WTC11 (cell line): ENCODE results near the gene KNOP1. TPM values are rescaled to one million over a fixed set of nuclear protein-coding genes. Genes with fewer than 3 reads are reported as not detected.

Experiments
- ATAC-seq: fragments of 200-7000 bp; cut with Tn5 transposase; 2 replicates; pipeline ENCODE4 v1.10.0; 2021; ENCODE audit warnings: mild to moderate bottlenecking, moderate library complexity
- CTCF ChIA-PET: fragments of 300-600 bp; sonication (Branson Sonifier 250); formaldehyde crosslinking; loops from one replicate; lab custom pipeline; 2021; ENCODE audit warnings: antibody characterized with exemption; lab: Charles Lee
- POLR2A ChIA-PET: fragments of 350-600 bp; sonication (Branson Sonifier 250); formaldehyde crosslinking; loops from one replicate; lab custom pipeline; 2021; ENCODE audit warnings: antibody characterized with exemption; lab: Charles Lee
- DNase-seq: peaks from one replicate; pipeline ENCODE4 v3.0.0; 2021; ENCODE audit warnings: low spot score
- H3K27ac Mint-ChIP-seq: 2 replicates; pipeline ENCODE4 v1.8.0; 2021; ENCODE audit warnings: mixed read lengths
- H3K27me3 Mint-ChIP-seq: 2 replicates; pipeline ENCODE4 v1.8.0; 2021; ENCODE audit warnings: low read depth, mild to moderate bottlenecking, moderate library complexity, mixed read lengths
- H3K36me3 Mint-ChIP-seq: 2 replicates; pipeline ENCODE4 v1.8.0; 2021; ENCODE audit warnings: mixed read lengths
- H3K4me1 Mint-ChIP-seq: 2 replicates; pipeline ENCODE4 v1.8.0; 2022; ENCODE audit warnings: mixed read lengths
- H3K4me3 Mint-ChIP-seq: 2 replicates; pipeline ENCODE4 v1.8.0; 2021; ENCODE audit warnings: mild to moderate bottlenecking, moderate library complexity, mixed read lengths
- H3K9me3 Mint-ChIP-seq: 2 replicates; pipeline ENCODE4 v1.8.0; 2021; ENCODE audit warnings: mixed read lengths
- ATF1 ChIP-seq: sonication (generic); formaldehyde crosslinking; IDR thresholded peaks from 2 replicates; pipeline ENCODE4 v1.8.1; 2023; ENCODE audit warnings: mild to moderate bottlenecking, moderate library complexity, missing genetic modification reagents
- CREM ChIP-seq: sonication (generic); formaldehyde crosslinking; IDR thresholded peaks from 2 replicates; pipeline ENCODE4 v1.8.1; 2022; ENCODE audit warnings: mild to moderate bottlenecking, missing genetic modification reagents, moderate library complexity
- ETV6 ChIP-seq: sonication (generic); formaldehyde crosslinking; IDR thresholded peaks from 2 replicates; pipeline ENCODE4 v1.8.1; 2022; ENCODE audit warnings: mild to moderate bottlenecking, missing genetic modification reagents
- FOXK1 ChIP-seq: sonication (generic); formaldehyde crosslinking; IDR thresholded peaks from 2 replicates; pipeline ENCODE4 v1.8.0; 2022; ENCODE audit warnings: mild to moderate bottlenecking, moderate library complexity, missing genetic modification reagents
- IRF2 ChIP-seq: sonication (generic); formaldehyde crosslinking; IDR thresholded peaks from 2 replicates; pipeline ENCODE4 v1.8.0; 2022; ENCODE audit warnings: low read depth, missing genetic modification reagents, borderline replicate concordance
- NR1H2 ChIP-seq: sonication (generic); formaldehyde crosslinking; IDR thresholded peaks from 2 replicates; pipeline ENCODE4 v1.9.0; 2021; ENCODE audit warnings: mild to moderate bottlenecking, moderate library complexity, missing genetic modification reagents
- ZNF121 ChIP-seq: sonication (generic); formaldehyde crosslinking; IDR thresholded peaks from 2 replicates; pipeline ENCODE4 v1.8.0; 2023; ENCODE audit warnings: missing genetic modification reagents
- ZNF232 ChIP-seq: sonication (generic); formaldehyde crosslinking; IDR thresholded peaks from 2 replicates; pipeline ENCODE4 v1.8.0; 2022; ENCODE audit warnings: mild to moderate bottlenecking, missing genetic modification reagents
- ZNF423 ChIP-seq: fragments of 250-450 bp; sonication (Bioruptor Pico); IDR thresholded peaks from 2 replicates; pipeline ENCODE4 v2.1.2; 2022; ENCODE audit warnings: mild to moderate bottlenecking, moderate library complexity
- total RNA-seq: library from RNA; stranded (reverse); gene quantifications from 3 replicates; pipeline ENCODE4 v1.2.3, GENCODE V29; 2021
- TF ChIP-seq, protein P1 (sequence below): fragments of 250-450 bp; sonication (Bioruptor Pico); IDR thresholded peaks from 2 replicates; pipeline ENCODE4 v1.9.0; 2021; ENCODE audit warnings: mild to moderate bottlenecking
- TF ChIP-seq, protein P2 (sequence below): fragments of 200-600 bp; IDR thresholded peaks from 2 replicates; pipeline ENCODE4 v1.8.0; 2022; ENCODE audit warnings: antibody characterized with exemption
- TF ChIP-seq, protein P3 (sequence below): sonication (generic); formaldehyde crosslinking; IDR thresholded peaks from 2 replicates; pipeline ENCODE4 v1.8.0; 2022; ENCODE audit warnings: mild to moderate bottlenecking, missing genetic modification reagents
- TF ChIP-seq, protein P4 (sequence below): fragments of 250-450 bp; sonication (Bioruptor Pico); conservative IDR thresholded peaks from 2 replicates; pipeline ENCODE4 v1.9.0; 2021; ENCODE audit warnings: mild to moderate bottlenecking
- TF ChIP-seq, protein P5 (sequence below): sonication (generic); formaldehyde crosslinking; IDR thresholded peaks from 2 replicates; pipeline ENCODE4 v1.8.1; 2023; ENCODE audit warnings: mild to moderate bottlenecking, moderate library complexity, missing genetic modification reagents
- TF ChIP-seq, protein P6 (sequence below): fragments of 250-450 bp; sonication (Bioruptor Pico); IDR thresholded peaks from 2 replicates; pipeline ENCODE4 v1.9.0; 2021; ENCODE audit warnings: moderate library complexity, mild to moderate bottlenecking, inconsistent platforms, borderline replicate concordance
- TF ChIP-seq, protein P7 (sequence below): fragments of 250-450 bp; sonication (Bioruptor Pico); IDR thresholded peaks from 2 replicates; pipeline ENCODE4 v1.9.0; 2021; ENCODE audit warnings: mild to moderate bottlenecking, borderline replicate concordance

Gene KNOP1
- total RNA-seq, 1 experiment from 2014 or later = 102 TPM

DNA sequence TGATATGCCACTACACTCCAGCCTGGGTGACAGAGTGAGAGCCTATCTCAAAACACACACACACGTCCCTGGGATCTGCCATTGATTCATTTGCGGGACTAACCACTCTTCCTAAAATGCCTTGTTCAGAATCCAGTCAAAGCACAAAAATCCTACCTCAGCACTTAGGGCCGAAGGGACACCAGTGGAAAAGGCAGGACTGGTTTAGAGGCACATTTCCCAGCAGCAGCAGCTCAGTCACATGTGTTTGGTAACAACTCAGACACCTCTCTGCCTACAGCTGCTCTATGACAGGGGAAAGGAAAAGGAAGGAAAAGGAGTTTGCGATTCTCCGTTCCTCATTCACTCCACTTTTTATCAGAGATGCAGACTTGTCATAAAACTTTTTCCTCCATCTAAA is 12.2 kb downstream of the KNOP1 start:
- POLR2A ChIA-PET = no interaction called here
- H3K36me3 Mint-ChIP-seq = peaks cover 86% of the 10 kb centered on the region
- CTCF ChIA-PET = no interaction called here
- H3K27me3 Mint-ChIP-seq = no peaks in the 10 kb centered on the region
- peaks cover 33% of the 10 kb centered on the region for H3K4me1 Mint-ChIP-seq
- TF ChIP-seq, protein P1, sequence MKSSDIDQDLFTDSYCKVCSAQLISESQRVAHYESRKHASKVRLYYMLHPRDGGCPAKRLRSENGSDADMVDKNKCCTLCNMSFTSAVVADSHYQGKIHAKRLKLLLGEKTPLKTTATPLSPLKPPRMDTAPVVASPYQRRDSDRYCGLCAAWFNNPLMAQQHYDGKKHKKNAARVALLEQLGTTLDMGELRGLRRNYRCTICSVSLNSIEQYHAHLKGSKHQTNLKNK (CRISPR knock-in tag) = no peak
- TF ChIP-seq ETV6 = no peak
- TF ChIP-seq, protein P2, sequence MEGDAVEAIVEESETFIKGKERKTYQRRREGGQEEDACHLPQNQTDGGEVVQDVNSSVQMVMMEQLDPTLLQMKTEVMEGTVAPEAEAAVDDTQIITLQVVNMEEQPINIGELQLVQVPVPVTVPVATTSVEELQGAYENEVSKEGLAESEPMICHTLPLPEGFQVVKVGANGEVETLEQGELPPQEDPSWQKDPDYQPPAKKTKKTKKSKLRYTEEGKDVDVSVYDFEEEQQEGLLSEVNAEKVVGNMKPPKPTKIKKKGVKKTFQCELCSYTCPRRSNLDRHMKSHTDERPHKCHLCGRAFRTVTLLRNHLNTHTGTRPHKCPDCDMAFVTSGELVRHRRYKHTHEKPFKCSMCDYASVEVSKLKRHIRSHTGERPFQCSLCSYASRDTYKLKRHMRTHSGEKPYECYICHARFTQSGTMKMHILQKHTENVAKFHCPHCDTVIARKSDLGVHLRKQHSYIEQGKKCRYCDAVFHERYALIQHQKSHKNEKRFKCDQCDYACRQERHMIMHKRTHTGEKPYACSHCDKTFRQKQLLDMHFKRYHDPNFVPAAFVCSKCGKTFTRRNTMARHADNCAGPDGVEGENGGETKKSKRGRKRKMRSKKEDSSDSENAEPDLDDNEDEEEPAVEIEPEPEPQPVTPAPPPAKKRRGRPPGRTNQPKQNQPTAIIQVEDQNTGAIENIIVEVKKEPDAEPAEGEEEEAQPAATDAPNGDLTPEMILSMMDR = no peak
- no peak for TF ChIP-seq NR1H2 (CRISPR knock-in tag)
- TF ChIP-seq, protein P3, sequence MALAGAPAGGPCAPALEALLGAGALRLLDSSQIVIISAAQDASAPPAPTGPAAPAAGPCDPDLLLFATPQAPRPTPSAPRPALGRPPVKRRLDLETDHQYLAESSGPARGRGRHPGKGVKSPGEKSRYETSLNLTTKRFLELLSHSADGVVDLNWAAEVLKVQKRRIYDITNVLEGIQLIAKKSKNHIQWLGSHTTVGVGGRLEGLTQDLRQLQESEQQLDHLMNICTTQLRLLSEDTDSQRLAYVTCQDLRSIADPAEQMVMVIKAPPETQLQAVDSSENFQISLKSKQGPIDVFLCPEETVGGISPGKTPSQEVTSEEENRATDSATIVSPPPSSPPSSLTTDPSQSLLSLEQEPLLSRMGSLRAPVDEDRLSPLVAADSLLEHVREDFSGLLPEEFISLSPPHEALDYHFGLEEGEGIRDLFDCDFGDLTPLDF = no peak
- TF ChIP-seq IRF2 (CRISPR knock-in tag) = no peak
- no peak for TF ChIP-seq ZNF121
- TF ChIP-seq, protein P4, sequence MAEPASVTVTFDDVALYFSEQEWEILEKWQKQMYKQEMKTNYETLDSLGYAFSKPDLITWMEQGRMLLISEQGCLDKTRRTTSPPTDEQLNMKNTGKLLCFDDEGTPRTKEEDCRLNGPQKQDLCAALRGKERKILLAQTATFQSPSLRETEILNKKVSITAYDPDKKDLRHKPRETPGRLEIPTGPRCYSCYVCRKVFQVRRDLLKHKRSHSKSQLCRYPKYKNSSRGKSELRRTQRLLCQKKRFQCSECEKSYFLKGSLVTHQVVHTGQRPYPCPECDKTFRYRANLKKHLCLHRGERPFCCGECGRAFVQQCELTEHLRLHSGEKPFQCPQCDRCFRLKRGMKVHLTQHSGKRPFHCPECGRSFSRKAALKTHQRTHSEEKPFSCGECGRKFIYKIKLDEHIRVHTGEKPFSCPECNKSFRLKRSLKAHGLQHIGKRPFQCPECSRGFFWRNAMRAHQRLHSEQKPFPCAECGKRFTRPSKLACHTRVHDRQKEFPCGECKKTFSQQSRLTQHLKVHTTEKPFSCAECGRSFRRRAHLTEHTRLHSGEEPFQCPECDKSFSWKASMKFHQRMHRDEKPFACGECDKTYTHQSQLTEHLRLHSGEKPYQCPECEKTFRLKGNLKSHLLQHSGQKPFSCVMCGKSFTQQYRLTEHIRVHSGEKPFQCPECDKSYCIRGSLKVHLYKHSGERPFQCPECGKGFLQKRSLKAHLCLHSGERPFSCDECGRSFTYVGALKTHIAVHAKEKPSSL (CRISPR knock-in tag) = no peak
- TF ChIP-seq ZNF232 (CRISPR knock-in tag) = no peak
- TF ChIP-seq, protein P5, sequence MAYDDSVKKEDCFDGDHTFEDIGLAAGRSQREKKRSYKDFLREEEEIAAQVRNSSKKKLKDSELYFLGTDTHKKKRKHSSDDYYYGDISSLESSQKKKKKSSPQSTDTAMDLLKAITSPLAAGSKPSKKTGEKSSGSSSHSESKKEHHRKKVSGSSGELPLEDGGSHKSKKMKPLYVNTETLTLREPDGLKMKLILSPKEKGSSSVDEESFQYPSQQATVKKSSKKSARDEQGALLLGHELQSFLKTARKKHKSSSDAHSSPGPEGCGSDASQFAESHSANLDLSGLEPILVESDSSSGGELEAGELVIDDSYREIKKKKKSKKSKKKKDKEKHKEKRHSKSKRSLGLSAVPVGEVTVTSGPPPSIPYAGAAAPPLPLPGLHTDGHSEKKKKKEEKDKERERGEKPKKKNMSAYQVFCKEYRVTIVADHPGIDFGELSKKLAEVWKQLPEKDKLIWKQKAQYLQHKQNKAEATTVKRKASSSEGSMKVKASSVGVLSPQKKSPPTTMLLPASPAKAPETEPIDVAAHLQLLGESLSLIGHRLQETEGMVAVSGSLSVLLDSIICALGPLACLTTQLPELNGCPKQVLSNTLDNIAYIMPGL = no peak
- TF ChIP-seq CREM (CRISPR knock-in tag) = no peak
- TF ChIP-seq, protein P6, sequence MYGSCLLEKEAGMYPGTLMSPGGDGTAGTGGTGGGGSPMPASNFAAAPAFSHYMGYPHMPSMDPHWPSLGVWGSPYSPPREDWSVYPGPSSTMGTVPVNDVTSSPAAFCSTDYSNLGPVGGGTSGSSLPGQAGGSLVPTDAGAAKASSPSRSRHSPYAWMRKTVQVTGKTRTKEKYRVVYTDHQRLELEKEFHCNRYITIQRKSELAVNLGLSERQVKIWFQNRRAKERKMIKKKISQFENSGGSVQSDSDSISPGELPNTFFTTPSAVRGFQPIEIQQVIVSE (CRISPR knock-in tag) = no peak
- no peak for TF ChIP-seq FOXK1
- no peak for TF ChIP-seq ATF1 (CRISPR knock-in tag)
- no peak for TF ChIP-seq ZNF423 (CRISPR knock-in tag)
- TF ChIP-seq, protein P7, sequence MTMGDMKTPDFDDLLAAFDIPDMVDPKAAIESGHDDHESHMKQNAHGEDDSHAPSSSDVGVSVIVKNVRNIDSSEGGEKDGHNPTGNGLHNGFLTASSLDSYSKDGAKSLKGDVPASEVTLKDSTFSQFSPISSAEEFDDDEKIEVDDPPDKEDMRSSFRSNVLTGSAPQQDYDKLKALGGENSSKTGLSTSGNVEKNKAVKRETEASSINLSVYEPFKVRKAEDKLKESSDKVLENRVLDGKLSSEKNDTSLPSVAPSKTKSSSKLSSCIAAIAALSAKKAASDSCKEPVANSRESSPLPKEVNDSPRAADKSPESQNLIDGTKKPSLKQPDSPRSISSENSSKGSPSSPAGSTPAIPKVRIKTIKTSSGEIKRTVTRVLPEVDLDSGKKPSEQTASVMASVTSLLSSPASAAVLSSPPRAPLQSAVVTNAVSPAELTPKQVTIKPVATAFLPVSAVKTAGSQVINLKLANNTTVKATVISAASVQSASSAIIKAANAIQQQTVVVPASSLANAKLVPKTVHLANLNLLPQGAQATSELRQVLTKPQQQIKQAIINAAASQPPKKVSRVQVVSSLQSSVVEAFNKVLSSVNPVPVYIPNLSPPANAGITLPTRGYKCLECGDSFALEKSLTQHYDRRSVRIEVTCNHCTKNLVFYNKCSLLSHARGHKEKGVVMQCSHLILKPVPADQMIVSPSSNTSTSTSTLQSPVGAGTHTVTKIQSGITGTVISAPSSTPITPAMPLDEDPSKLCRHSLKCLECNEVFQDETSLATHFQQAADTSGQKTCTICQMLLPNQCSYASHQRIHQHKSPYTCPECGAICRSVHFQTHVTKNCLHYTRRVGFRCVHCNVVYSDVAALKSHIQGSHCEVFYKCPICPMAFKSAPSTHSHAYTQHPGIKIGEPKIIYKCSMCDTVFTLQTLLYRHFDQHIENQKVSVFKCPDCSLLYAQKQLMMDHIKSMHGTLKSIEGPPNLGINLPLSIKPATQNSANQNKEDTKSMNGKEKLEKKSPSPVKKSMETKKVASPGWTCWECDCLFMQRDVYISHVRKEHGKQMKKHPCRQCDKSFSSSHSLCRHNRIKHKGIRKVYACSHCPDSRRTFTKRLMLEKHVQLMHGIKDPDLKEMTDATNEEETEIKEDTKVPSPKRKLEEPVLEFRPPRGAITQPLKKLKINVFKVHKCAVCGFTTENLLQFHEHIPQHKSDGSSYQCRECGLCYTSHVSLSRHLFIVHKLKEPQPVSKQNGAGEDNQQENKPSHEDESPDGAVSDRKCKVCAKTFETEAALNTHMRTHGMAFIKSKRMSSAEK (CRISPR knock-in tag) = no peak
- H3K27ac Mint-ChIP-seq = no peak overlapping the region
- no peak overlapping the region for H3K4me3 Mint-ChIP-seq
- no peak for ATAC-seq
- no peak for DNase-seq
- no peaks in the 10 kb centered on the region for H3K9me3 Mint-ChIP-seq
